Progenitor cell of endocrine pancreas (in vitro differentiated cells): Measurements from ENCODE around the gene GRAP2. TPM values are rescaled to one million over a fixed set of nuclear protein-coding genes. Genes with fewer than 3 reads are reported as not detected.

Source experiments
- DNase-seq: peaks from one replicate; pipeline ENCODE4 v3.0.0; 2021; ENCODE audit warnings: low spot score; ENCODE audit not compliant: unreplicated experiment
- H3K27ac Mint-ChIP-seq: 2 replicates; pipeline ENCODE4 v1.8.0; 2021; ENCODE audit warnings: mild to moderate bottlenecking, moderate library complexity, mixed read lengths
- H3K27me3 Mint-ChIP-seq: 2 replicates; pipeline ENCODE4 v1.8.0; 2021; ENCODE audit warnings: mixed read lengths
- H3K36me3 Mint-ChIP-seq: 2 replicates; pipeline ENCODE4 v1.8.0; 2022; ENCODE audit warnings: mixed read lengths; ENCODE audit not compliant: insufficient read depth
- H3K4me1 Mint-ChIP-seq: 2 replicates; pipeline ENCODE4 v1.8.0; 2021; ENCODE audit warnings: low read depth, mixed read lengths
- H3K4me3 Mint-ChIP-seq: 2 replicates; pipeline ENCODE4 v1.8.0; 2021; ENCODE audit warnings: low read depth, mild to moderate bottlenecking, moderate library complexity, mixed read lengths
- H3K9me3 Mint-ChIP-seq: 2 replicates; pipeline ENCODE4 v1.8.0; 2021; ENCODE audit warnings: low read depth, mixed read lengths
- CTCF ChIP-seq: fragments of 200-600 bp; sonication (generic); IDR thresholded peaks from one replicate; pipeline ENCODE4 v1.5.0; 2021; ENCODE audit warnings: antibody characterized with exemption, mild to moderate bottlenecking; ENCODE audit not compliant: unreplicated experiment
- total RNA-seq: library from RNA; stranded (reverse); gene quantifications from 2 replicates; pipeline ENCODE4 v1.2.1, GENCODE V29; 2021

GRAP2 gene
- total RNA-seq, 1 donor from 2014 or later: 0.60 TPM

GRCh38 chr22:39908136-39908535, 7.3 kb downstream of the GRAP2 start:
- H3K4me3 Mint-ChIP-seq: no peak overlapping the region
- no peaks in the 10 kb centered on the region for H3K4me1 Mint-ChIP-seq
- H3K27me3 Mint-ChIP-seq: peaks cover 10% of the 10 kb centered on the region

GRCh38 chr22:39908737-39909136, 7.9 kb downstream of the GRAP2 start:
- H3K27ac Mint-ChIP-seq: no peak overlapping the region
- no peak for DNase-seq
- no peak overlapping the region for H3K4me3 Mint-ChIP-seq
- H3K27me3 Mint-ChIP-seq: peaks cover 11% of the 10 kb centered on the region
- TF ChIP-seq CTCF: no peak
- no peaks in the 10 kb centered on the region for H3K4me1 Mint-ChIP-seq
- no peaks in the 10 kb centered on the region for H3K36me3 Mint-ChIP-seq
- H3K9me3 Mint-ChIP-seq: no peaks in the 10 kb centered on the region

More at GRCh38 chr22:39908136-39908535, 7.3 kb downstream of the GRAP2 start:
- H3K27ac Mint-ChIP-seq: no peak overlapping the region
- H3K9me3 Mint-ChIP-seq: no peaks in the 10 kb centered on the region
- no peaks in the 10 kb centered on the region for H3K36me3 Mint-ChIP-seq
- no peak for TF ChIP-seq CTCF
- DNase-seq: no peak

GRCh38 chr22:39910876-39911613, 10.2 kb downstream of the GRAP2 start:
- H3K9me3 Mint-ChIP-seq: no peaks in the 10 kb centered on the region
- no peak for TF ChIP-seq CTCF
- no peak overlapping the region for H3K27ac Mint-ChIP-seq
- no peaks in the 10 kb centered on the region for H3K4me1 Mint-ChIP-seq
- peaks cover 23% of the 10 kb centered on the region for H3K27me3 Mint-ChIP-seq
- no peak overlapping the region for H3K4me3 Mint-ChIP-seq
- no peak for DNase-seq
- H3K36me3 Mint-ChIP-seq: no peaks in the 10 kb centered on the region

GRCh38 chr22:39913321-39913720, 12.4 kb downstream of the GRAP2 start:
- Mint-ChIP-seq H3K9me3 (no peaks in the 10 kb centered on the region), H3K27me3 (peaks cover 30% of the 10 kb centered on the region), H3K36me3 (no peaks in the 10 kb centered on the region), H3K4me1 (no peaks in the 10 kb centered on the region), H3K4me3 (no peak overlapping the region), H3K27ac (no peak overlapping the region)
- TF ChIP-seq CTCF: no peak
- no peak for DNase-seq

- no peaks in the 10 kb centered on the region for H3K4me1 Mint-ChIP-seq
- peaks cover 27% of the 10 kb centered on the region for H3K27me3 Mint-ChIP-seq
- H3K4me3 Mint-ChIP-seq: no peak overlapping the region
- H3K36me3 Mint-ChIP-seq: no peaks in the 10 kb centered on the region
- no peak for TF ChIP-seq CTCF
- DNase-seq: no peak
- no peak overlapping the region for H3K27ac Mint-ChIP-seq
- H3K9me3 Mint-ChIP-seq: no peaks in the 10 kb centered on the region
Observed at GRCh38 chr22:39913886-39914285, 13.0 kb downstream of the GRAP2 start.
